Amniotic stem cell (primary cell): ENCODE measurements around the gene CHI3L2.
"Not testable (repeated sequence)": the region's sequence is repeated elsewhere in the genome, so short reads cannot be mapped to it uniquely, and the experiment has no call there.

Source experiments
- DNase-seq: peaks from one replicate; lab custom pipeline; 2025; lab: John Stamatoyannopoulos, UW

The CHI3L2 gene

GRCh38 chr1:111202366-111202706, 25.2 kb upstream of the CHI3L2 start:
- DNase-seq: no peak

GRCh38 chr1:111202707-111203623, 24.5 kb upstream of the CHI3L2 start:
- no peak for DNase-seq

- DNase-seq: no peak
Observed at GRCh38 chr1:111203681-111204200, 23.8 kb upstream of the CHI3L2 start.

- no peak for DNase-seq
Observed at GRCh38 chr1:111204201-111204982, 23.1 kb upstream of the CHI3L2 start.

- DNase-seq: no peak
Observed at GRCh38 chr1:111204983-111205713, 22.4 kb upstream of the CHI3L2 start.

- DNase-seq: no peak
Observed at GRCh38 chr1:111205714-111206050, 21.8 kb upstream of the CHI3L2 start.

- DNase-seq: no peak
Observed at GRCh38 chr1:111208921-111209320, 18.6 kb upstream of the CHI3L2 start.

- no peak for DNase-seq
Observed at GRCh38 chr1:111209622-111210021, 17.9 kb upstream of the CHI3L2 start.

GRCh38 chr1:111211921-111212320, 15.6 kb upstream of the CHI3L2 start:
- DNase-seq: no peak

GRCh38 chr1:111212634-111213335, 14.7 kb upstream of the CHI3L2 start:
- DNase-seq: no peak

- DNase-seq: no peak
Observed at GRCh38 chr1:111213412-111213811, 14.1 kb upstream of the CHI3L2 start.

GRCh38 chr1:111214074-111214801, 13.3 kb upstream of the CHI3L2 start:
- no peak for DNase-seq

- DNase-seq: no peak
Observed at GRCh38 chr1:111214884-111215283, 12.6 kb upstream of the CHI3L2 start.

- DNase-seq: not testable (repeated sequence)
Observed at GRCh38 chr1:111215285-111215684, 12.2 kb upstream of the CHI3L2 start.

GRCh38 chr1:111216751-111217150, 10.8 kb upstream of the CHI3L2 start:
- no peak for DNase-seq

GRCh38 chr1:111217183-111217910, 10.2 kb upstream of the CHI3L2 start:
- DNase-seq: no peak

GRCh38 chr1:111218701-111219556, 8.6 kb upstream of the CHI3L2 start:
- DNase-seq: no peak

GRCh38 chr1:111219557-111220286, 7.8 kb upstream of the CHI3L2 start:
- DNase-seq: no peak
